ENCODE data around the gene SRRD. TPM values are rescaled to one million over a fixed set of nuclear protein-coding genes. Genes with fewer than 3 reads are reported as not detected.

Gene SRRD
- total RNA-seq, 1 donor from 2014 or later: 23.5 TPM

GRCh38 chr22:26479792-26480610 lies 3.7 kb upstream of the SRRD start:
- no peak for ATAC-seq
- intact Hi-C loops (cut with micrococcal nuclease): no loop called here
- DNase-seq: no peak

GRCh38 chr22:26480611-26480932 lies 3.1 kb upstream of the SRRD start:
- ATAC-seq (no peak), DNase-seq (no peak)
- intact Hi-C loops (cut with micrococcal nuclease): no loop called here

- DNase-seq (no peak), ATAC-seq (no peak)
- intact Hi-C loops (cut with micrococcal nuclease): no loop called here
Observed at GRCh38 chr22:26481112-26481693, 2.5 kb upstream of the SRRD start.

GRCh38 chr22:26481694-26482093 lies 2.0 kb upstream of the SRRD start:
- DNase-seq (no peak), ATAC-seq (no peak)
- intact Hi-C loops (cut with micrococcal nuclease): no loop called here

GRCh38 chr22:26482161-26482560 lies 1.5 kb upstream of the SRRD start:
- intact Hi-C loops (cut with micrococcal nuclease): no loop called here
- ATAC-seq: no peak

GRCh38 chr22:26483043-26483438 lies 636 bp upstream of the SRRD start:
- ATAC-seq (no peak), DNase-seq (no peak)
- intact Hi-C loops (cut with micrococcal nuclease): no loop called here

More at GRCh38 chr22:26482161-26482560, 1.5 kb upstream of the SRRD start:
- no peak for DNase-seq

- ATAC-seq (no peak), DNase-seq (no peak)
- intact Hi-C loops (cut with micrococcal nuclease): no loop called here
Observed at GRCh38 chr22:26484360-26484706, 656 bp downstream of the SRRD start.

GRCh38 chr22:26485013-26485412 lies 1.3 kb downstream of the SRRD start:
- DNase-seq (no peak), ATAC-seq (no peak)
- intact Hi-C loops (cut with micrococcal nuclease): no loop called here

GRCh38 chr22:26485806-26486390 lies 2.2 kb downstream of the SRRD start:
- ATAC-seq (no peak), DNase-seq (no peak)
- intact Hi-C loops (cut with micrococcal nuclease): no loop called here

GRCh38 chr22:26486394-26486793 lies 2.7 kb downstream of the SRRD start:
- ATAC-seq: no peak
- intact Hi-C loops (cut with micrococcal nuclease): no loop called here
- DNase-seq: no peak

- intact Hi-C loops (cut with micrococcal nuclease): no loop called here
- no peak for DNase-seq
- ATAC-seq: no peak
Observed at GRCh38 chr22:26487996-26488395, 4.3 kb downstream of the SRRD start.

- ATAC-seq (no peak), DNase-seq (no peak)
- intact Hi-C loops (cut with micrococcal nuclease): no loop called here
Observed at GRCh38 chr22:26489447-26490036, 5.9 kb downstream of the SRRD start.

GRCh38 chr22:26492220-26492619 lies 8.5 kb downstream of the SRRD start:
- intact Hi-C loops (cut with micrococcal nuclease): no loop called here
- ATAC-seq: no peak
- DNase-seq: no peak

GRCh38 chr22:26494506-26494905 lies 10.8 kb downstream of the SRRD start:
- intact Hi-C loops (cut with micrococcal nuclease): no loop called here
- no peak for DNase-seq
- ATAC-seq: no peak

GRCh38 chr22:26496456-26496855 lies 12.8 kb downstream of the SRRD start:
- ATAC-seq (no peak), DNase-seq (no peak)
- intact Hi-C loops (cut with micrococcal nuclease): no loop called here

- ATAC-seq: no peak
- intact Hi-C loops (cut with micrococcal nuclease): no loop called here
- no peak for DNase-seq
Observed at GRCh38 chr22:26499188-26499703, 15.6 kb downstream of the SRRD start.

GRCh38 chr22:26501996-26502395 lies 18.3 kb downstream of the SRRD start:
- intact Hi-C loops (cut with micrococcal nuclease): loop anchor here (10.0 kb wide), 1 partner anchor 83 kb away; no protein-coding TSS in a partner anchor
- no peak for ATAC-seq
- no peak for DNase-seq

- intact Hi-C loops (cut with micrococcal nuclease): loop anchor here (10.0 kb wide), 1 partner anchor 82 kb away; no protein-coding TSS in a partner anchor
- ATAC-seq (peak; percentile 95), DNase-seq (peak; percentile 44)
Observed at GRCh38 chr22:26502688-26503561, 19.2 kb downstream of the SRRD start.

GRCh38 chr22:26503758-26504157 lies 20.1 kb downstream of the SRRD start:
- intact Hi-C loops (cut with micrococcal nuclease): loop anchor here (10.0 kb wide), 1 partner anchor 81 kb away; no protein-coding TSS in a partner anchor
- ATAC-seq (peak; percentile 77), DNase-seq (no peak)

Measured in left ventricle myocardium superior (tissue), 1 donor.